GM19193 (cell line): ENCODE results near the gene SLC15A3.

Experiments
- POLR2A ChIP-seq: IDR thresholded peaks from 4 replicates; pipeline ENCODE4 v1.6.1; 2011; ENCODE audit not compliant: insufficient read depth, insufficient read length; ENCODE audit errors: extremely low read depth

The SLC15A3 gene

GRCh38 chr11:60951904-60952741 lies at the start of gene SLC15A3:
Gene SLC15A3 (minus strand): TSS chr11:60952176. CDS start chr11:60951551, 625 bp downstream.
- peak; percentile 47 for TF ChIP-seq POLR2A

- TF ChIP-seq POLR2A = no peak
These were observed 48.5 kb upstream of the SLC15A3 start for GRCh38 chr11:61000426-61000825.

GRCh38 chr11:60996381-60997138 lies 44.6 kb upstream of the SLC15A3 start:
- no peak for TF ChIP-seq POLR2A

- TF ChIP-seq POLR2A = no peak
These were observed 43.8 kb upstream of the SLC15A3 start for GRCh38 chr11:60995798-60996197.

GRCh38 chr11:60994541-60995080 lies 42.6 kb upstream of the SLC15A3 start:
- no peak for TF ChIP-seq POLR2A

- no peak for TF ChIP-seq POLR2A
These were observed 41.6 kb upstream of the SLC15A3 start for GRCh38 chr11:60993615-60994014.

- no peak for TF ChIP-seq POLR2A
These were observed 41.0 kb upstream of the SLC15A3 start for GRCh38 chr11:60992842-60993409.

- TF ChIP-seq POLR2A = no peak
These were observed 39.5 kb upstream of the SLC15A3 start for GRCh38 chr11:60991457-60991856.

- no peak for TF ChIP-seq POLR2A
These were observed 37.2 kb upstream of the SLC15A3 start for GRCh38 chr11:60989093-60989650.

GRCh38 chr11:60988658-60989057 lies 36.7 kb upstream of the SLC15A3 start:
- TF ChIP-seq POLR2A = no peak

GRCh38 chr11:60987577-60988277 lies 35.8 kb upstream of the SLC15A3 start:
- TF ChIP-seq POLR2A = no peak

- TF ChIP-seq POLR2A = no peak
These were observed 34.3 kb upstream of the SLC15A3 start for GRCh38 chr11:60985991-60986915.

- no peak for TF ChIP-seq POLR2A
These were observed 33.5 kb upstream of the SLC15A3 start for GRCh38 chr11:60985501-60985900.
